GM18909 (cell line): Measurements from ENCODE around the gene KCNJ13.

ENCODE experiments used
- ATAC-seq: cut with Tn5 transposase; IDR thresholded peaks from one replicate; pipeline ENCODE4 v1.9.1; 2021; ENCODE audit warnings: mild to moderate bottlenecking; ENCODE audit not compliant: unreplicated experiment, poor library complexity

KCNJ13 gene

DNA sequence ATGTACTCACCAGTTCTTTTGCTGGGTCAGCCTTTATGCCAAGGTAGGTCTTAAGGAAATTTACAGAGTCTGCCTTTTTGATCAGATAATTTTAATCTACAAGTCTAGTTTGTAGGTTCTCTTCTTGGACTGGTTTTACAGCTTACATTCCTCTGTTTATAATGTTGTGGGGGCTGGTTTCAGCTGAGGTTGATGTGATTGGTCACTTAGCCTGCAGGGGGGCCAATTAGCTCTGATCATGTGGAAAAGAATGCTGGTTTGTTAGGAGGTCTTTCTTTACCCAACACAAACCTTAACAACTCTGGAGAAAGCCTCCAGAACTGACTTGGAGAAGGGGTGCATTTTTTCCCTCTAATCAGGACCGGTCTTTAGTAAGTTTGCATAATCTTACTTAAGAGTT lies at the start of gene KCNJ13:
TSS of gene KCNJ13 (minus strand) at position 131 of the 400 bp plus-strand sequence. CDS start 5,203 bp downstream, outside the sequence.
- ATAC-seq = no peak

GRCh38 chr2:232817756-232818155 lies 41.4 kb upstream of the KCNJ13 start:
- no peak for ATAC-seq

DNA sequence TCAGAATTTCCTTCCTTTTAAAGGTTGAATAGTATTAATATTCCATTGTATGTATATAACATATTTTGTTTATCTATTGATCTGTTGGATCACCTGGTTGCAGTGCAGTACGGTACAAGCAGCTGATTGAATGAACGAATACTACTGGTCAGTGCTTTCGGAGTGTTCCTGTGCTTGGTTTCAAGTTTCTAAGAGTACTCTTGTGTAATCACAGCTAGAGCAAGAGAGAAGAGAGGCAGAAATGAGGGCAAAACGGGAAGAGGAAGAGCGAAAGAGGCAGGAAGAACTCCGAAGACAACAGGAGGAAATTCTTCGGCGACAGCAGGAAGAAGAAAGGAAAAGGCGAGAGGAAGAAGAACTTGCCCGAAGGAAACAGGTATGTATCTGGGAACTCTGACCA lies 40.3 kb upstream of the KCNJ13 start:
- ATAC-seq = no peak

GRCh38 chr2:232815569-232815968 lies 39.2 kb upstream of the KCNJ13 start:
- no peak for ATAC-seq

GRCh38 chr2:232810444-232810843 lies 34.1 kb upstream of the KCNJ13 start:
- ATAC-seq = no peak

- no peak for ATAC-seq
These were observed 33.2 kb upstream of the KCNJ13 start for GRCh38 chr2:232809349-232810124.

DNA sequence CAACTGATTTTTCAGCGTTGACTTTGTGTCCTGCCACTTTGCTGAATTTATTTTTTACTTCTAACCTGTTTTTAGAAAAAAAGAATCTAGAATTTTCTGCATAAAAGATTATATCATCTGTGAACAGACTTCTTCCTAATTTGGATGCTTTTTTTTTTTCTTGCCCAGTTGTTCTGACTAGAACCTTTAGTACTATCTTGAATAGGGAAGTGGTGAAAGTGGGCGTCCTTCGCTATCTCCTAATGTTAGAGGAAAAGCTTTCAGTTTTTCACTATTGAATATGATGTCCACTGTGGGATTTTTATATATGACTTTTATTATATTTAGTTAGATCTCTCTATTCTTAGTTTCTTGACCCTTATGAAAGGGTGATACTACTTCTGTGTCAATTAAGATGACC lies 25.7 kb upstream of the KCNJ13 start:
- ATAC-seq = no peak

DNA sequence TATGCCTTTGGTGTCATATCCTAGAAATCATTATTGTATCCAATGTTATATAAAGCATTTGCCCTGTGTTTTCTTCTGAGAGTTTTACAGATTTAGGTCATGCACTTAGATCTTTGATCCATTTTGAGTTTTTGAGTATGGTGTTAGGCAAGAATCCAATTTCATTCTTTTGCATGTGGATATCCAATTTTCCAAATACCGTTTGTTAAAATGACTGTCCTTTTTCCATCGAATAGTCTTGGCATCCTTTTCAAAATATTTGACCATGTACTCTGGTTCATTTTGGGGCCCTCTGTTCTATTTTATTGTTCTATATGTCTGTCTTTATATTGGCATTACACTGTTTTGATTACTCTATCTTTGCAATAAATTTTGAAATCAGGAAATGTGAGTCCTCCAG lies 23.8 kb upstream of the KCNJ13 start:
- ATAC-seq = no peak

DNA sequence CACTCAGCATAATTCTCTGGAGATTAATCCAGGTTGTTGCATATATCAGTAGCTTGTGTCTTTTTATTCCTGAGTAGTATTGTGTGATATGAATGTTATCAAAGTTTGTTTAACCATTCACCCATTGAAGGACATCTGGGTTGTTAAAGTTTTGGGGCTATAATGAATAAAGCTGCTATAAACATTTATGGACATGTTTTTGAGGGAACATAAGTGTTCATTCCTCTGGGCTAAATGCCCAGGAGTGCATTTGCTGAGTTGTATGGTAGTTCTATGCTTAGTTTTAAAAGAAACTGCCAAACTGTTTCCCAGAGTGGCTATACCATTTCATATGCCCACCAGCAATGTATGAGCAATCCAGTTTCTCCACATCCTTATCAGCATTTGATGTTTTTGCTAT lies 21.8 kb upstream of the KCNJ13 start:
- ATAC-seq = no peak

DNA sequence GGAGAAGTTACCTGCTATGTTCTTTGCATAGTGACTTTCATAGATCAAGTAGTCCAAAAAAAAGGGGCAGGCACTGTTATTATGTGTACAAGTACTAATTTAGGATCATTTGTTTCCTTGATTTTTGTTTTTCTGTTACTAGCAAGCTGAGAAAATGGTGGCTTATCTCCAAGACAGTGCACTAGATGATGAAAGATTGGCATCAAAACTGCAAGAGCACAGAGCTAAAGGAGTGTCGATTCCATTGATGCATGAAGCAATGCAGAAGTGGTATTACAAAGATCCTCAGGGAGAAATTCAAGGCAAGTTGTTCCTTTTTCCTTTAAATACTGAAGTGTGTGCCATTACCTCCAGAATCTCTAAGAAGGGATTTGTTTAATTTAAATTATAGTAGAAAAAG lies 19.6 kb upstream of the KCNJ13 start:
- no peak for ATAC-seq

- no peak for ATAC-seq
These were observed 18.6 kb upstream of the KCNJ13 start for GRCh38 chr2:232794981-232795380.

- ATAC-seq = no peak
These were observed 16.9 kb upstream of the KCNJ13 start for GRCh38 chr2:232793271-232793670.

- no peak for ATAC-seq
These were observed 15.2 kb upstream of the KCNJ13 start for GRCh38 chr2:232791518-232791917.

DNA sequence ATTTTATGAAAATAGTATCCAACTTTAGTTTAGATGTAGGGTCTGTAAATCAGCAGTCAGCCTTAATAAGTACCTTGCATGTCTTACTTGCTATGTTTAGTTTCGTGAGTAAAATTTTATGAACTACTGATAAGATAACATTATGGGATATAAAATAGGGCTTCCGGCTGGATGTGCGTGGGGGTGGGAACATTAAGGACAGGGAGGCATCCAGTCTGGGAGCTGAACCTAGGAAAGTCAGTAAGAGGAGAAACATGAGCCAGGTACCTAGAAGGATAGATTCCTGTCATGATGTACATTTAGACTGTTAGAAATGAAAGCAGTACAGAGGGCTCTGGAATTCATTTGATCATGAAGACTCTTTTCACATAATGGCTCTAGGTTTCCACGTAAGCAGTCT lies 12.7 kb upstream of the KCNJ13 start:
- no peak for ATAC-seq

DNA sequence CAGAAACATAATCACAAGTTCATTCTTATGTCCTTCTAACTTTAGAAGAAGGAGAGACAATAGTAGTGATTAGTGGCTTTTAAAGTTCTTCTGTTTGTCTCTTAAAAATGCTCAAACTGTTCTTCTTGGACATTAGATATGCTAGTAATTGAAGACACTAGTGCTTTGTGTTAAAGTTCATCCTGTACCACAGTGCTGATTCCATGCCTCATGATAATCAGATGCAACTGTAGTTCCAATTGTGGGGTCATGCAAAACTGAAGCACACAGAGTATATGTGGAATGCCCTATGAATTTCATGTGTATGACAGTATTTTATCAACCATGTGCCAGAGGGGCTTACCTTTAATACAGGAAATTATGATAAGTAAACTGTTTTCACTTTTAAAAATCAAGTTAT lies 11.4 kb upstream of the KCNJ13 start:
- ATAC-seq = no peak

GRCh38 chr2:232783278-232783677 lies 6.9 kb upstream of the KCNJ13 start:
- no peak for ATAC-seq

DNA sequence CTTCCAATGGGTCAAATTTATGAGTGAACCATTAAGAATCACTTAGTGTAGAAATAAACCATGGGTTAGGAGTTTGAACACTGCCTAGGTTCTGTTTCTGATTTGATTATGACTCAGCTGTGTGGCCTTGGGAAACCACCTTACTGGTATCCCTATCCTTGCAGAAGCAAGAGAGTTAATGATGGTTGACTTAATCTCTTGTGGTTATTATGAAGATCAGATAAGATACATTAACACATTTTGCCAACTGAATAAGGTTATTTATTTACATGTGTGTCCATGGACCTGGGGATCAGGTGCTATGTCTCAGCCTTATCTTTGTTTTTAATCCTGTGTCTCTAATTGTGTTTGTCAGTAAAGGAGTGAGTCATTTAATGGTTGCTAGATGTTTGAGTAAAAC lies 5.4 kb upstream of the KCNJ13 start:
- ATAC-seq = peak; percentile 87

- no peak for ATAC-seq
These were observed 3.6 kb upstream of the KCNJ13 start for GRCh38 chr2:232779934-232780333.

DNA sequence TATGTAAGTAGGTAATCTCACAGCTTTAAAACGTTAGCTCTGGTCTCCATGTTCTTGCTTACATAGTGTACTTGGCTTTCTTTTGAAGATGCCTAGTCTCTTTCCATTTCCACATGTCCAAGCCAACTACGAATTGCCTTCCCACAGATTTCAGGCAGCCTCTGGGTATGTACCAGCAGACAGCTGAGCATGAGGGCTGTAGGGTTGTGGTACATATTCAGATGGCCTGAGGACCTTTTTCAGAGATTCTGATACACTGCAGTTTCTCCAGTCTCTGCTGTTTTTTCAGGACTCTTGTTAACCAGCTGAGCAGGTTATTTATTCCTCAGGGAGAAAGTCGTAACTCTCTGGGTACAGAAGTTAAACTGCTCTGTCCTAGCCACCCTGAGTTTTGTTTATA lies 3.1 kb upstream of the KCNJ13 start:
- ATAC-seq = no peak

- ATAC-seq = no peak
These were observed 911 bp upstream of the KCNJ13 start for GRCh38 chr2:232777276-232777675.

DNA sequence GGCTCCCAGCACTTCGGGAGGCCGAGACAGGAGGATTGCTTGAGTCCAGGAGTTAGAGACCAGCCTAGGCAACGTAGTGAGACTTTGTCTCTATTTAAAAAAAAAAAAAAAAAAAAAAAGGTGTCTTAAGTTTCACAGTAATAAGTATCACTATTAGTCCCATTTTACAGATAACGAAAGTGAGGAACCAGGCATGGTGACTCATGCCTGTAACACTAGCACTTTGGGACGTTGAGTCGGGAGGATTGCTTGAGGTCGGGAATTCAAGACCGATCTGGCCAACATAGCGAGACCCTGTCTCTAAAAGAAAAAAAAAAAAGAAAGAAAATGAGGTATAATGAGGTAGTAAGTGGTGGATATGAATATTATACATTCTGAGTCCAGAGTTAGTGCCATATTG lies 2.5 kb downstream of the KCNJ13 start:
- ATAC-seq = no peak

DNA sequence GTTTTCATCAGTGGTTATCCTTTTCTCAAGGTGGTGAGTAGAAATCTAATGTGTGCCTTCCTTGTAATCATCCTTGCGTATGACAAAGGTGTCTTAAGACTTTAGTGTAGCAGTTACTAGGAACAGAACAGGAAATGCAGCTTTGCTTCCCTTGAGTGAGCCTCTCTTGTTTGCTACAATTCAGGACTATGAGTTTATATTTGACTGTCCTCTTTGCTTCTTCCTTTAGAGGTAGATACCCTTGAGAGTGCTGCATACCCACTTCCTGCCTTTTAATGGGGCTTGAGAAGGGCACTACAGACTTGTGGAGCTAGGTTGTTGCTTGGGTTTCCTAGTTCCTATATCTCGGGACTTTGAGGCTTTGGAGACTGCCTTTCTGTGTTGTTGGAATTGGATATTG lies 3.8 kb downstream of the KCNJ13 start:
- ATAC-seq = peak; percentile 68
